Epithelial cell of proximal tubule (primary cell): ENCODE measurements around the gene HMG20A. TPM values are rescaled to one million over a fixed set of nuclear protein-coding genes. Genes with fewer than 3 reads are reported as not detected.

Source experiments
- DNase-seq: peaks from one replicate; pipeline ENCODE4 v3.0.0-alpha.2; 2011; ENCODE audit warnings: low read depth
- H3K4me3 ChIP-seq: 2 replicates; pipeline ENCODE4 v1.5.1; 2011; ENCODE audit warnings: low read depth, mild to moderate bottlenecking, low read length
- total RNA-seq: library from RNA; depleted of rRNA; stranded (reverse); fragments of >200 nt; gene quantifications from 2 replicates; pipeline ENCODE4 v1.2.3, GENCODE V29; 2015
- TF ChIP-seq, protein P1 (sequence below): conservative IDR thresholded peaks from 2 replicates; pipeline ENCODE4 v1.5.1; 2012; ENCODE audit warnings: low read depth, mild to moderate bottlenecking, low read length

Gene HMG20A
- total RNA-seq, 1 donor from 2014 or later = 22.5 TPM

- no peak overlapping the region for H3K4me3 ChIP-seq
- TF ChIP-seq, protein P1, sequence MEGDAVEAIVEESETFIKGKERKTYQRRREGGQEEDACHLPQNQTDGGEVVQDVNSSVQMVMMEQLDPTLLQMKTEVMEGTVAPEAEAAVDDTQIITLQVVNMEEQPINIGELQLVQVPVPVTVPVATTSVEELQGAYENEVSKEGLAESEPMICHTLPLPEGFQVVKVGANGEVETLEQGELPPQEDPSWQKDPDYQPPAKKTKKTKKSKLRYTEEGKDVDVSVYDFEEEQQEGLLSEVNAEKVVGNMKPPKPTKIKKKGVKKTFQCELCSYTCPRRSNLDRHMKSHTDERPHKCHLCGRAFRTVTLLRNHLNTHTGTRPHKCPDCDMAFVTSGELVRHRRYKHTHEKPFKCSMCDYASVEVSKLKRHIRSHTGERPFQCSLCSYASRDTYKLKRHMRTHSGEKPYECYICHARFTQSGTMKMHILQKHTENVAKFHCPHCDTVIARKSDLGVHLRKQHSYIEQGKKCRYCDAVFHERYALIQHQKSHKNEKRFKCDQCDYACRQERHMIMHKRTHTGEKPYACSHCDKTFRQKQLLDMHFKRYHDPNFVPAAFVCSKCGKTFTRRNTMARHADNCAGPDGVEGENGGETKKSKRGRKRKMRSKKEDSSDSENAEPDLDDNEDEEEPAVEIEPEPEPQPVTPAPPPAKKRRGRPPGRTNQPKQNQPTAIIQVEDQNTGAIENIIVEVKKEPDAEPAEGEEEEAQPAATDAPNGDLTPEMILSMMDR = no peak
- DNase-seq = no peak
These were observed 60.4 kb downstream of the HMG20A start for GRCh38 chr15:77480859-77481633.

DNA sequence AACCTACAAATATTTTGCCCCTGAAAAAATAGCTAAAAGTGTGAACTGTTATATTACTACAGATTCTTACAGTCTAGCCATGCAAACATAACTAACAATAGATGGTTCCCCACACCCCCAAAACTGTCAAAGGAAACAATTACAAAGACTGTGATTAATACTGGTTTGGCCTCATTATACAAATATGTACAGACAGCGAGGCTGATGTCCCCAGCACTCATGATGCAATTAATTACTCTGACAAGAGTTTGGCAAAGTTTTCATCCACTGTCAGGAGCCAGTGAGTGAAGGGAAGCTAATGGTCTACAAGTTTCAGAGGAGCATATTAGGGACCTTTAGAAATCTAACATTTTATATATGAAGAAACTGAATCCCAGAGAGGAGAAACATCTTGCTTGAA is 61.0 kb downstream of the HMG20A start:
- TF ChIP-seq, protein P1 = no peak
- no peak overlapping the region for H3K4me3 ChIP-seq
- no peak for DNase-seq

GRCh38 chr15:77482570-77482969 is 61.9 kb downstream of the HMG20A start:
- no peak for DNase-seq
- TF ChIP-seq, protein P1 = no peak
- H3K4me3 ChIP-seq = no peak overlapping the region

GRCh38 chr15:77483425-77484140 is 62.9 kb downstream of the HMG20A start:
- no peak for DNase-seq
- TF ChIP-seq, protein P1 = no peak
- H3K4me3 ChIP-seq = no peak overlapping the region

DNA sequence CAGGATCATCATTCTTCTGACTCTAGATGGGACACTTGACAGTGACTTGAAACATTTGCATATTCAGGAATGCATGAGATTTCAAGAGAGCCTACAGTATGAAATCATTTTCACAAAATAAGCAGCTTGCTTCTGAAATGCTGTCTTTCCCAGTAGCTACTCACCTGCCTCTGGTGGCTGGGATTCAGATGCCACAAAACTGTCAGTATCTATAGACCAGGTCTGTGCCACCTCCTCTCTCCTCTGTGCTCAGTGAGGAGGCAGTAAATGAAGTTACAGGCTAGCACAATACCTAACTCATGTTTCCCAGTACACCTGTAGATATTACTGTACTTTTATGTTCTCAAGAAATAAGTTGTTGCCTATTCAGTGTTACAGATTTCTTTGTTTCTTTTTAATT is 64.3 kb downstream of the HMG20A start:
- no peak overlapping the region for H3K4me3 ChIP-seq
- TF ChIP-seq, protein P1 = no peak
- no peak for DNase-seq

GRCh38 chr15:77486542-77487468 is 66.1 kb downstream of the HMG20A start:
- DNase-seq = no peak
- TF ChIP-seq, protein P1 = no peak

More at GRCh38 chr15:77486542-77487468, 66.1 kb downstream of the HMG20A start:
- no peak overlapping the region for H3K4me3 ChIP-seq
